MV-4-11 (cell line): ENCODE results near the gene FAM210A.

ENCODE experiments used
- DNase-seq: peaks from one replicate; lab custom pipeline; 2025; lab: John Stamatoyannopoulos, UW

The FAM210A gene

DNA sequence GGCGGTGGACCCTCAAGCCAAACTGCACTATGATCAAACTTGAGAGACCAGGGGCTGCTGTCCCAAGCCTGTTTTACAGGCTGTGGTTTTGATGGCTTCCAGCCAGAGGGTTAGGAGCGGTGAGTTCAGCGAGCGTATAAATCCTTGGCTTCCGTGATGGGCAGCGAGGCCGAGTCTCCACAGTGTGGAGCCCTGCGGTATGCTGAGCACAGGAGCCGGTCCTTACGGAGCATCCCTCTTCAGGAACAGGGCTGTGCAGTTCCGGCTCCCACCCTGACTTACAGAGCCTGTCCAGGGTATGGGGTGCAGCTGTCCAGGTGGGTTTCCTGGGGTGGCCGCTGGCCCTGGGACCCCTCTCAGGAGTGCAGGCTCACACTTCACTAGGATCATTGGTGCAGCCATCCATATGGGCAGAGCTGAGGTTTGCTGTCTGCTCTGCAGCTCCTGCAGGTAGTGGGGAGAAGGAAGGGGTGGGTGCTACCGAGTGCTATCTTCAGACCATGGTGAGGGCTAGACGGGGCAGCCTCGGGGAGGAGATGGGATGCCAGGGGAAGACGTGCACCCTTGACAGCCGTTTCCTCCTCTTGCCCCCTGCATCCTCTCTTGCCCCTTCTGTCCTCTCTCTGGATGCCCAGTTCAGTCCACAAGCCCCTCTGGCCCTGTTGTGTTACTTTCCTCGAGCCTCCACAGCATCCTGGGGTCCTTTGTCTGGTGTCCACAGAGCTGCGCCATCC lies 104.3 kb downstream of the FAM210A start:
- DNase-seq = no peak

DNA sequence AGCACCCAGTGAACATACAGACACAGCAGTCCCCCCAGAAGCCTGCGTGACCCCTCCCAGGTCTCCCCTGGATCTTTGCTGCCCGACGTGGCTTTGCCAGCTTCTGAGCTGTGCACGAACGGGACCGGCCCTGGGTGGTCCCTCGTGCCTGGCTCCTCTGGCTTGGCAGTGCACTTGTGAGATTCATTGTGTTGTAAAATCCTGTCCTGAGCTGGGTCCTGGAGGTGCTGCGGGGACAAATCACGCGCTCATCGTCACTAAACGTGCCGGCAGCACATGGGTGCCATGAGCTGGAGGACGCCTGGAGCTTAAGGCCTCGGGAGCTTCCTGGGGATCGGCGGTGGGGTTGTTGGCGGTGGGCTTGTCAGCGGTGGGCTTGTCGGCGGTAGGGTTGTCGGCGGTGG lies 104.9 kb downstream of the FAM210A start:
- no peak for DNase-seq

- no peak for DNase-seq
Measured at GRCh38 chr18:13620818-13621445, 105.4 kb downstream of the FAM210A start.

DNA sequence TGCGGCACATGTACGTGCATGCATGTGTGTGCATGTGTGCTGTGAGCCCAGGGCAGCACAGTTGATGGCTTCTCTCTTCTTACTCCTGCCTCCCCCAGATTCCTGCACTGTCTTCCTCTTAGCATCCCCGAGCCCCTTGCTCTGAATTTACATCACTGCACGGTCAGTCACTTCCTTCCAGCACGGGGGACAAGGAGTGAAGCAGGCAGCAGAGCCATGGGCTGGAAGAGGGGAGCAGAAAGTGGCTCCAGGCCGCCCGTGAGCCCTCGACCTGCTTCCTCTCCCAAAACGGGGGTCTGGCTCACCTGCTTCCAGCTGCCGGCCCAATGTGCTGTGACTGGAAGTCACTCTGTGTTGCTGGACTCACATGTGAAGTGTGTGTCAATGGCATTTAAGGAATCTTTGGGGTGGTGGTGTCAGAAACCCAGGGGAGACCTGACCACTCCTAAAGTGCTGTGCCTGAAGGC lies 106.1 kb downstream of the FAM210A start:
- DNase-seq = no peak

- no peak for DNase-seq
Measured at GRCh38 chr18:13619505-13620205, 106.7 kb downstream of the FAM210A start.

GRCh38 chr18:13618760-13619438 lies 107.5 kb downstream of the FAM210A start:
- DNase-seq = no peak

- DNase-seq = no peak
Measured at GRCh38 chr18:13617826-13618515, 108.4 kb downstream of the FAM210A start.

DNA sequence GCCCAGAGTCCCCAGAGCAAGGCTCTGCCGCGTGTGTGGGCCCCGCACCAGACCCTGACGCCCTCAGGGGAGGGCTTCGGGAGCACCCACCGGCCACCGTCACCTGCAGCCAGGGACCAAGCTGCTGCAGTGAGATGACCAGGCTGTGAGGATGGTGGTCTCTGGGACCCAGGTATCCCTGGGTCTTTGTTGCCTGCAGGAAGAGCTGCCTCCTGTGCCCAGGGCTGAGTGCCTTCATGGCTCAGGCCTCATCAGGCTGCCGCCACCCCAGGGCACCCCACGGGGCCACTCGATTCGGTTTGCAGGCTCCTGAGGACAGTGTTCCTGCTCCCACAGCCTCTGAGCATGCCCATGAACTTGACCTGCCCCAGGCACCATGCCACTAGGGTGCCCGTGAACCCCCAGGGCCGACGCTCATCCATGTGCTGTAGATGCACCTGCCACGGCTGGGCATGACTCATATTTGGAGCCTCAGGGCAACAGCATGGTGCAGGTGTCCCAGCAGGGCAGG lies 109.8 kb downstream of the FAM210A start:
- no peak for DNase-seq

DNA sequence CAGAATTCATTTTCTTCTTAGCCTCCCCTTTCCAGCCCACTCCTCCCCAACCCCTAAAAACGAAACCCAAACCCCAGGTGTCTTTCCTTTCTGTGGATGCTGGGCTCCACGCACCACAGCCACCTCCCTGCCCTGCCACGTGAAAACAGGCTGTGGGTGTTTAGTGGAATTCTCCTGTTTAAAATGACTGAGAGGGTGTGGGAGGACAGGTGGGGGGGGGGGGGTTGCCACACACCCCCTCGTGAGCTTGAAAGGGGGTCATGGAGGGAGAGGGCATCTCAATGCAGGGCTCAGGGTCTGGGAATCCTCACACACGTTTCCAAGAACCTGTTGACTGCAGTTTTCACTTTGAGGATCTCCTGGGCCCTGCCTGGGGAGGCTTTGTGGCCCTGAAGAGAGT lies 110.3 kb downstream of the FAM210A start:
- DNase-seq = no peak

- peak; percentile 75 for DNase-seq
Measured at GRCh38 chr18:13615432-13615861, 110.9 kb downstream of the FAM210A start.

DNA sequence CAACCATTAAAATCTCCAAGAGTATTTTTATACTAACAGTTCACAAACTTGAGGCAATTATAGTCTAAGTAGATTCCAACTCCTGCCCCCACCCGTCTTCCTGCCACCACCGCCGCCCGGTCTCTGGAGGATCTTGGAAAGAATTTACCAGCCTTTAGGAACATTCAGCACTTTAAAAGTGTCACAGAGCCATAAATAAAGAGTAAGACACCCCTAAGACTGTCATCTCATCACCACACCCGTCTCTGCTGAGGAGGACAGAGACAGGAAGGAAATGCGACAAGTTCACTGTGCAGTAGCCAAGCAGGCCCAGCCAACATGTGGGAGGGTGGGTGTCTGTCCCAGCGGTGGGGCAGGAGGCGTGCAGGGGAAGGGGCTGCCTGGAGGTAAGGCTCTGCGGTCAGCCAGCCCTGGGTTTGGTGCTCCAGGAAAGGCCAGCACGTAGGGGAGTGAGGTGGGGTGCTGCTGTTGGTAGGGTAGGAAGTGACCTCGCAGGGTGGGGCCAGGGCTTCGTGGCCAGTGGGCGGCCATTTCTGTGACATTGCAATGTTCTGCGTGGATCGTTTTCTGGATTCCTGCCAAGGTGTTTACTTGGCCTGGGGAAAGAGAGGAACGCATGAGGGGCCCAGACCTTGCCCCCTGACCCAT lies 111.6 kb downstream of the FAM210A start:
- DNase-seq = peak; percentile 32

DNA sequence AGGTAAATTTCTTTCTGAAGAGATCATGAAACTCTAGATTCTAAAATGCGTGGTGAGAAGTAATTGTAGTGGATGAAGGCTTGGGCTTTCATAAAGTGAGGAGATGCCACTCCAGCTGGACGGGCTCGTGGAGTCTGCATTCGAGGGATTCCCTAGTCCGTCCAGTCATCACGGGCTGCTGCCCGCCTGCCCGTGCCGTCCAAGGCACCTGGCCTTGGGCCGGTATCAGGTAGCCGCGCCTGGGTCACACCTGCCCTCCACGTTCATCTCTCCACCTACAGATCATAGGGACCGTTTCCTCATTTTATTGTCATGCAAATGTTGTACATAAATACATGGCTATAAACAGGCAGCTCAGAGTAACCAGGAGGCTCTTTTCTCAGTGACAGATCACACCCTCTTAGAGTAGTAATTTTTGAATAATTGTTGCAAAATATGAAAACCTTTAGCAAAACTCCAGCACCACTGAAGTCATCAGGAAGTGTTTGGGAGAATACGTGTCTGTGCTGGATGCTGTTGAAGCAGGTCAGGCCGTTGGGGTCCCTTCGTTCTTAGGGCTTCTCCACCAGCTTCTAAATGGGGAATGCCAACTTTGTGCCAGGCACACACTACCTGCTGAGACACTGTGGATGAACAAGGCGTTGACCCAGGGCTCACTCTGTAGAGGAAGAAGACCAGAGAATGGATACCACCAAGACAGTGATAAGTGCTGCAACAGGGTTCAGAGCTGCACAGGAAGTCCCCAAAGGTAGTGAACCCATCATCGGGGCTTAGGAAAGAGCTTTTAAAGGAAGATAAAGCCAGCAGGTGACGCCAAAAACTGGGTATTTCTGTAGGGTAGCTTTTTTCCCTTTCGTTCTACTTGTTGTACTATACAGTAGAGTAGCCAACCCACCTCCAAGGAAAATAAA lies 112.5 kb downstream of the FAM210A start:
- DNase-seq = no peak
